Left ventricle myocardium inferior (tissue), 1 donor: ENCODE measurements around the gene EHBP1. TPM values are rescaled to one million over a fixed set of nuclear protein-coding genes. Genes with fewer than 3 reads are reported as not detected.
"Not testable (repeated sequence)": the region's sequence is repeated elsewhere in the genome, so short reads cannot be mapped to it uniquely, and the experiment has no call there.

Experiments used
- DNase-seq: peaks from one replicate; pipeline ENCODE4 v3.0.0-alpha.2; 2020
- H3K27ac ChIP-seq: fragments of 200-600 bp; replicated peaks from 2 replicates; pipeline ENCODE4 v1.8.0; 2021
- H3K27me3 ChIP-seq: fragments of 200-600 bp; 2 replicates; pipeline ENCODE4 v1.8.0; 2021; ENCODE audit warnings: low read depth
- H3K36me3 ChIP-seq: fragments of 200-600 bp; 2 replicates; pipeline ENCODE4 v1.8.0; 2021
- H3K4me1 ChIP-seq: fragments of 200-600 bp; 2 replicates; pipeline ENCODE4 v1.8.0; 2021
- H3K4me3 ChIP-seq: fragments of 200-600 bp; 2 replicates; pipeline ENCODE4 v1.8.0; 2021; ENCODE audit warnings: mild to moderate bottlenecking, moderate library complexity
- H3K9me3 ChIP-seq: fragments of 200-600 bp; replicated peaks from 2 replicates; pipeline ENCODE4 v1.8.0; 2021
- CTCF ChIP-seq: fragments of 200-600 bp; IDR thresholded peaks from 2 replicates; pipeline ENCODE4 v1.8.0; 2021; ENCODE audit warnings: antibody characterized with exemption, mild to moderate bottlenecking, borderline replicate concordance
- intact Hi-C: fragments of 100-400 bp; cut with micrococcal nuclease; formaldehyde crosslinking; loops from one replicate; pipeline ENCODE4 v1.11.0; 2022
- total RNA-seq: library from RNA; stranded (reverse); fragmentation: NEBNext Ultra II Directional; extraction: Animal tissue kit (Norgen Biotek cat#: 25700); gene quantifications from one replicate; pipeline ENCODE4 v1.2.1, GENCODE V29; 2021
- donor health status: DM: no; HTN: yes; CAD: no; lungs with severe emphysema.

EHBP1 gene
- total RNA-seq, 1 donor from 2014 or later = 20.4 TPM

- Histone ChIP-seq H3K27ac (no peak overlapping the region), H3K4me3 (no peak overlapping the region), H3K36me3 (no peaks in the 10 kb centered on the region), H3K9me3 (no peaks in the 10 kb centered on the region), H3K27me3 (no peaks in the 10 kb centered on the region), H3K4me1 (peaks cover 18% of the 10 kb centered on the region)
- intact Hi-C loops = no loop called here
- TF ChIP-seq CTCF = no peak
- no peak for DNase-seq
Observed at GRCh38 chr2:62711832-62712494, 6.5 kb downstream of the EHBP1 start.

- H3K36me3 ChIP-seq, H3K4me3 ChIP-seq, DNase-seq, intact Hi-C loops, H3K27ac ChIP-seq, H3K27me3 ChIP-seq, H3K9me3 ChIP-seq: not testable (repeated sequence)
- peaks cover 14% of the 10 kb centered on the region for H3K4me1 ChIP-seq
Observed at GRCh38 chr2:62713196-62713595, 7.7 kb downstream of the EHBP1 start.

DNA sequence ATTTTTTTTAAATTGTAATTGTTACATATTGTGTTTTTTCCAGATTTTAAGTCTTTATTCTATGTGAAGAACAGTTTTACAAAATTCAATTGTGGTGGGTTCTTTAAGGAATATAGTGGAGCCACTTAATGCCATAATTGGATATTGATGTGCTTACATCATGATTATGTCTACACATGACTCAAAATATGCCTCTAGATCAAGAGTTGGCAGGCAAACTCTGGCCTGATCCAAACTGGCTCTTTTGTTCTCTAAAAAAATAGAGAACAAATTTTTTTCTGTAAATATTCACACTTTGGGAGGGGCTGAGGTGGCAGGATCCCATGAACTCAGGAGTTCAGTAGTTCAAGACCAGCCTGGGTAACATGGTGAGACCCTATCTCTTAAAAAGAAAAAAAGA, 8.3 kb downstream of the EHBP1 start:
- H3K36me3 ChIP-seq = no peaks in the 10 kb centered on the region
- no peak overlapping the region for H3K4me3 ChIP-seq
- intact Hi-C loops = no loop called here
- TF ChIP-seq CTCF = no peak
- no peak for DNase-seq
- H3K27me3 ChIP-seq = no peaks in the 10 kb centered on the region
- no peaks in the 10 kb centered on the region for H3K9me3 ChIP-seq
- H3K27ac ChIP-seq = no peak overlapping the region
- H3K4me1 ChIP-seq = peaks cover 14% of the 10 kb centered on the region

GRCh38 chr2:62716768-62717167, 11.3 kb downstream of the EHBP1 start:
- no peak for TF ChIP-seq CTCF
- H3K27me3 ChIP-seq = no peaks in the 10 kb centered on the region
- DNase-seq = no peak
- H3K27ac ChIP-seq = no peak overlapping the region
- H3K36me3 ChIP-seq = no peaks in the 10 kb centered on the region
- intact Hi-C loops = no loop called here
- H3K4me1 ChIP-seq = peaks cover 7% of the 10 kb centered on the region
- H3K4me3 ChIP-seq = no peak overlapping the region
- H3K9me3 ChIP-seq = no peaks in the 10 kb centered on the region

GRCh38 chr2:62717503-62718081, 12.1 kb downstream of the EHBP1 start:
- Histone ChIP-seq H3K27me3 (no peaks in the 10 kb centered on the region), H3K27ac (no peak overlapping the region), H3K36me3 (no peaks in the 10 kb centered on the region), H3K9me3 (peaks cover 3% of the 10 kb centered on the region), H3K4me3 (no peak overlapping the region), H3K4me1 (peaks cover 7% of the 10 kb centered on the region)
- DNase-seq = no peak
- intact Hi-C loops = no loop called here
- no peak for TF ChIP-seq CTCF

- peaks cover 10% of the 10 kb centered on the region for H3K9me3 ChIP-seq
- H3K27ac ChIP-seq = no peak overlapping the region
- no peak overlapping the region for H3K4me3 ChIP-seq
- no peak for DNase-seq
- no peaks in the 10 kb centered on the region for H3K36me3 ChIP-seq
- intact Hi-C loops = no loop called here
- no peak for TF ChIP-seq CTCF
- no peaks in the 10 kb centered on the region for H3K27me3 ChIP-seq
- peaks cover 7% of the 10 kb centered on the region for H3K4me1 ChIP-seq
Observed at GRCh38 chr2:62718225-62718822, 12.8 kb downstream of the EHBP1 start.
